Fibroblast of pulmonary artery (primary cell): ENCODE results near the gene LSM12.

Experiments
- DNase-seq: peaks from one replicate; pipeline ENCODE4 v3.0.0-alpha.2; 2010; ENCODE audit warnings: low read depth
- H3K4me3 ChIP-seq: replicated peaks from 2 replicates; pipeline ENCODE4 v1.5.1; 2011; ENCODE audit warnings: low read depth, mild to moderate bottlenecking, control low read depth, low read length, moderate library complexity
- CTCF ChIP-seq: IDR thresholded peaks from 2 replicates; pipeline ENCODE4 v1.5.1; 2011; ENCODE audit warnings: mild to moderate bottlenecking, control low read depth, low read length, inconsistent platforms; ENCODE audit errors: missing control alignments

LSM12 gene

GRCh38 chr17:44081681-44082080, 15.2 kb upstream of the LSM12 start:
- DNase-seq: no peak
- TF ChIP-seq CTCF: no peak
- no peak overlapping the region for H3K4me3 ChIP-seq

- H3K4me3 ChIP-seq: no peak overlapping the region
- no peak for TF ChIP-seq CTCF
- DNase-seq: no peak
These were observed 13.7 kb upstream of the LSM12 start for GRCh38 chr17:44079877-44080821.

GRCh38 chr17:44078412-44078811, 11.9 kb upstream of the LSM12 start:
- no peak overlapping the region for H3K4me3 ChIP-seq
- no peak for TF ChIP-seq CTCF
- DNase-seq: no peak

- DNase-seq: no peak
- no peak for TF ChIP-seq CTCF
- no peak overlapping the region for H3K4me3 ChIP-seq
These were observed 11.1 kb upstream of the LSM12 start for GRCh38 chr17:44077595-44077909.

- no peak overlapping the region for H3K4me3 ChIP-seq
- DNase-seq: no peak
- TF ChIP-seq CTCF: no peak
These were observed 10.5 kb upstream of the LSM12 start for GRCh38 chr17:44076716-44077594.

GRCh38 chr17:44075598-44076293, 9.3 kb upstream of the LSM12 start:
- TF ChIP-seq CTCF: no peak
- no peak for DNase-seq
- H3K4me3 ChIP-seq: no peak overlapping the region
